Coronary artery (tissue), 2 donors: ENCODE measurements around the gene TSPAN32.
"Not testable (repeated sequence)": the region's sequence is repeated elsewhere in the genome, so short reads cannot be mapped to it uniquely, and the experiment has no call there.

Experiments used
- DNase-seq: peaks from one replicate; pipeline ENCODE4 v3.0.0-alpha.2; 2017; ENCODE audit warnings: low spot score
- H3K27ac ChIP-seq, 2 donors: fragments of 200-600 bp; sonication (generic); one replicate each; pipeline ENCODE4 v1.5.1; 2016 to 2019
- H3K4me3 ChIP-seq: fragments of 200-600 bp; sonication (generic); 2 replicates; pipeline ENCODE4 v1.5.1; 2016; ENCODE audit warnings: mild to moderate bottlenecking, moderate library complexity
- CTCF ChIP-seq: fragments of 200-600 bp; sonication (generic); IDR thresholded peaks from one replicate; pipeline ENCODE4 v1.5.1; 2019; ENCODE audit warnings: antibody characterized with exemption

TSPAN32 gene

GRCh38 chr11:2328021-2328420 is 26.2 kb downstream of the TSPAN32 start:
- DNase-seq, result no peak
- Histone ChIP-seq H3K27ac (no peak overlapping the region), H3K4me3 (no peak overlapping the region)
- no peak for TF ChIP-seq CTCF

- TF ChIP-seq CTCF, result no peak
- no peak for DNase-seq
- H3K27ac ChIP-seq, result no peak overlapping the region
- H3K4me3 ChIP-seq, result no peak overlapping the region
These were observed 27.0 kb downstream of the TSPAN32 start for GRCh38 chr11:2328656-2329354.

- no peak for TF ChIP-seq CTCF
- no peak overlapping the region for H3K27ac ChIP-seq
- DNase-seq, result no peak
- H3K4me3 ChIP-seq, result no peak overlapping the region
These were observed 27.7 kb downstream of the TSPAN32 start for GRCh38 chr11:2329551-2329950.

- no peak for DNase-seq
- TF ChIP-seq CTCF, result no peak
- Histone ChIP-seq H3K4me3 (no peak overlapping the region), H3K27ac (no peak overlapping the region)
These were observed 28.9 kb downstream of the TSPAN32 start for GRCh38 chr11:2330696-2331095.

GRCh38 chr11:2331404-2331803 is 29.6 kb downstream of the TSPAN32 start:
- no peak overlapping the region for H3K4me3 ChIP-seq
- H3K27ac ChIP-seq, result no peak overlapping the region
- DNase-seq, result no peak
- TF ChIP-seq CTCF, result no peak

GRCh38 chr11:2332569-2332968 is 30.8 kb downstream of the TSPAN32 start:
- not testable (repeated sequence) for H3K4me3 ChIP-seq, DNase-seq, H3K27ac ChIP-seq

GRCh38 chr11:2333486-2334205 is 31.8 kb downstream of the TSPAN32 start:
- DNase-seq, H3K27ac ChIP-seq, H3K4me3 ChIP-seq: not testable (repeated sequence)

GRCh38 chr11:2335286-2335685 is 33.5 kb downstream of the TSPAN32 start:
- DNase-seq, H3K4me3 ChIP-seq: not testable (repeated sequence)

GRCh38 chr11:2338760-2339159 is 36.9 kb downstream of the TSPAN32 start:
- not testable (repeated sequence) for DNase-seq, H3K4me3 ChIP-seq, H3K27ac ChIP-seq

More at GRCh38 chr11:2335286-2335685, 33.5 kb downstream of the TSPAN32 start:
- not testable (repeated sequence) for H3K27ac ChIP-seq
